ENCODE results near the gene PCSK6.

DNA sequence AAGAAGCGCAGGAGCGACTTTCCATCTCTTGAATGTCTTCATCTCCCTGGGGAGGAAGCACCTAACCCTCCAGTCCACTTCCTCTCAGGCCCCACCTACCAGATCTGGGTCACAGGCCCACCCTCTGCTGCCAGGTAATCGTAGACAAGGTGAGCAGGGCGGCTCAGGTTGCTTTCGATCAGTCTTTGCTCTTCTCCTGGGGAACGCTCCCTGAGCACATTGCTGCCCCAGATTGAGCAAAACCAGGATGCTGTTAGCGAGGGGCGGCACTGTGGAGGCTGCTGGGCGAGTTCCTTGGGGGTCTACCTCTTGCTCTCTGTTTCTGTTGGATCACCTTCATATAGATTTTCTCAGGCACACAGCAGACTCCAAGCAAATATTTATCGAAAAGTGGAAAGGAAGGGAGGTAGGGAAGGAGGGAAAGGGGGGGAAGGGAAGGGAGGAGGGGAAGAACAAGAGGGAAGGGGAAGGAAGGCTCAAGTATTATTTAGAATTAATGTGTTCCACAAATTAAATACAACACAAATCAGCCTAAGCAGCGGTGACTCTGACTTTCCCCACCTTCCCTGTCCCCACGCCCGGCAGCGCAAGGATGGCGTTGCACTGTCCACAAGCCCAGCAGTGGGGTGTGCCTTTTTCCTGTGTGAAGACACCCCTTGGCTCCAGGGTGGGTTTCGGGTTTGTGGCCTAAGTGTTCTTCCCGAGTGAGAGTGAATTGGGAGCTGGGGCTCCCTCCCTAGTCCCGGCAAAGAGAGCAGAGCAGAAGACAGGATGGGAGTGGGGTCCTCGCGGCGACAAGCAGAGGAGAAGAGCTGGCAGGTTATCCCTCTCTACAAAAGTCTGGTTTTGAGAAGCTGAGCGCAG is 6.1 kb upstream of the PCSK6 start:
- TF ChIP-seq, protein P1, sequence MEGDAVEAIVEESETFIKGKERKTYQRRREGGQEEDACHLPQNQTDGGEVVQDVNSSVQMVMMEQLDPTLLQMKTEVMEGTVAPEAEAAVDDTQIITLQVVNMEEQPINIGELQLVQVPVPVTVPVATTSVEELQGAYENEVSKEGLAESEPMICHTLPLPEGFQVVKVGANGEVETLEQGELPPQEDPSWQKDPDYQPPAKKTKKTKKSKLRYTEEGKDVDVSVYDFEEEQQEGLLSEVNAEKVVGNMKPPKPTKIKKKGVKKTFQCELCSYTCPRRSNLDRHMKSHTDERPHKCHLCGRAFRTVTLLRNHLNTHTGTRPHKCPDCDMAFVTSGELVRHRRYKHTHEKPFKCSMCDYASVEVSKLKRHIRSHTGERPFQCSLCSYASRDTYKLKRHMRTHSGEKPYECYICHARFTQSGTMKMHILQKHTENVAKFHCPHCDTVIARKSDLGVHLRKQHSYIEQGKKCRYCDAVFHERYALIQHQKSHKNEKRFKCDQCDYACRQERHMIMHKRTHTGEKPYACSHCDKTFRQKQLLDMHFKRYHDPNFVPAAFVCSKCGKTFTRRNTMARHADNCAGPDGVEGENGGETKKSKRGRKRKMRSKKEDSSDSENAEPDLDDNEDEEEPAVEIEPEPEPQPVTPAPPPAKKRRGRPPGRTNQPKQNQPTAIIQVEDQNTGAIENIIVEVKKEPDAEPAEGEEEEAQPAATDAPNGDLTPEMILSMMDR (IDR thresholded peaks at IDR 0.05): no peak
- TF ChIP-seq POLR2A (IDR thresholded peaks at IDR 0.05) (no peak), EP300 (IDR thresholded peaks at IDR 0.05) (no peak)
